Small intestine (tissue), 7 donors: ENCODE measurements around the gene PSMB10. TPM values are rescaled to one million over a fixed set of nuclear protein-coding genes. Genes with fewer than 3 reads are reported as not detected.
"Not testable (repeated sequence)": the region's sequence is repeated elsewhere in the genome, so short reads cannot be mapped to it uniquely, and the experiment has no call there.

ENCODE experiments used
- DNase-seq, 2 donors: peaks; one replicate each; pipeline versions ENCODE4 v3.0.0 to v3.0.0-alpha.2; 2013
- FAIRE-seq: peaks from 2 replicates; lab custom pipeline; 2012; peaks lifted over from hg19 to GRCh38; lab: Jason Lieb, UNC
- H3K27ac ChIP-seq, 3 donors: one replicate each; pipeline ENCODE4 v1.5.1; 2013; ENCODE audit warnings: low read length in 2 of 3, mild to moderate bottlenecking in 2 of 3, control low read depth in 1 of 3, inconsistent platforms in 1 of 3, low read depth in 1 of 3, moderate library complexity in 1 of 3
- H3K27me3 ChIP-seq, 3 donors: one replicate each; pipeline ENCODE4 v1.6.1; 2013; ENCODE audit warnings: low read length in 3 of 3, inconsistent platforms in 1 of 3; ENCODE audit not compliant: control insufficient read depth in 3 of 3, insufficient read depth in 3 of 3
- H3K36me3 ChIP-seq, 3 donors: one replicate each; pipeline ENCODE4 v1.6.1; 2013; ENCODE audit warnings: low read length in 3 of 3, inconsistent platforms in 1 of 3, low read depth in 1 of 3, mild to moderate bottlenecking in 1 of 3, moderate library complexity in 1 of 3; ENCODE audit not compliant: control insufficient read depth in 3 of 3, insufficient read depth in 2 of 3
- H3K4me1 ChIP-seq, 3 donors: one replicate each; pipeline ENCODE4 v1.6.1; 2013; ENCODE audit warnings: low read length in 2 of 3, inconsistent platforms in 1 of 3, low read depth in 1 of 3, mild to moderate bottlenecking in 1 of 3, moderate library complexity in 1 of 3; ENCODE audit not compliant: control insufficient read depth in 3 of 3, insufficient read depth in 2 of 3
- H3K4me3 ChIP-seq, 3 donors: one replicate each; pipeline ENCODE4 v1.5.1; 2013; ENCODE audit warnings: low read length in 3 of 3, control low read depth in 1 of 3, inconsistent platforms in 1 of 3, low read depth in 1 of 3, mild to moderate bottlenecking in 1 of 3, moderate library complexity in 1 of 3
- H3K9me3 ChIP-seq, 2 donors: one replicate each; pipeline ENCODE4 v1.6.1; 2013; ENCODE audit warnings: low read depth in 1 of 2, low read length in 1 of 2; ENCODE audit not compliant: control insufficient read depth in 2 of 2, insufficient read depth in 1 of 2
- WGBS, 3 donors: extraction: QIAGEN DNeasy Blood & Tissue Kit; methylation state at CpG; one replicate each; pipeline ENCODE4 v1.1.7; 2013; 5-methylcytosine and 5-hydroxymethylcytosine counted together
- polyA plus RNA-seq, 4 donors: library from polyadenylated mRNA; stranded (reverse) in 3 of 4; unstranded in 1 of 4; fragments of 200-250 nt in 3 of 4; fragments of 120-200 nt in 1 of 4; gene quantifications; one replicate each; pipeline versions ENCODE4 v1.2.1 to v1.2.3, GENCODE V29; 2013
- donor health status: healthy with polysubstance abuse.
- donor health status: control.
- donor health status: control.
- donor health status: Bipolar disorder and iron deficiency.
- donor health status: healthy.

PSMB10 gene
- polyA plus RNA-seq, 4 donors = 90.6 to 354 (median 221) TPM

- Histone ChIP-seq H3K4me1 (no peaks in the 10 kb centered on the region), H3K9me3 (no peaks in the 10 kb centered on the region), H3K27me3 (no peaks in the 10 kb centered on the region), H3K36me3 (peaks cover 0 to 87% (median 3%) of the 10 kb centered on the region in 3 donors), H3K4me3 (no peak overlapping the region), H3K27ac (no peak overlapping the region)
- DNase-seq (no peak), FAIRE-seq (no peak)
- WGBS, 3 donors = 79 to 83% (median 80%) methylated on average over 5 of the region's 5 CpGs
Observed at GRCh38 chr16:67922221-67922620, 14.4 kb downstream of the PSMB10 start.

GRCh38 chr16:67919622-67920221 lies 16.9 kb downstream of the PSMB10 start:
- Histone ChIP-seq H3K36me3 (peaks cover 0 to 92% (median 5%) of the 10 kb centered on the region in 3 donors), H3K4me3 (no peak overlapping the region), H3K27ac (no peak overlapping the region), H3K9me3 (no peaks in the 10 kb centered on the region), H3K4me1 (peaks cover 0 to 3% (median 0%) of the 10 kb centered on the region in 3 donors), H3K27me3 (no peaks in the 10 kb centered on the region)
- no peak for DNase-seq
- WGBS, 3 donors = 82 to 91% (median 84%) methylated on average over 6 of the region's 6 CpGs
- no peak for FAIRE-seq

- DNase-seq (no peak), FAIRE-seq (no peak)
Observed at GRCh38 chr16:67917852-67918236, 18.8 kb downstream of the PSMB10 start.

GRCh38 chr16:67917140-67917851 lies 19.4 kb downstream of the PSMB10 start:
- Histone ChIP-seq H3K36me3 (peaks cover 0 to 77% (median 5%) of the 10 kb centered on the region in 3 donors), H3K9me3 (no peaks in the 10 kb centered on the region), H3K4me3 (no peak overlapping the region), H3K27me3 (no peaks in the 10 kb centered on the region), H3K4me1 (peaks cover 0 to 3% (median 0%) of the 10 kb centered on the region in 3 donors), H3K27ac (no peak overlapping the region)
- FAIRE-seq (no peak), DNase-seq (no peak)
- WGBS, 3 donors = 73 to 85% (median 82%) methylated on average over 6 of the region's 6 CpGs

More at GRCh38 chr16:67917852-67918236, 18.8 kb downstream of the PSMB10 start:
- no peak overlapping the region for H3K4me3 ChIP-seq
- H3K4me1 ChIP-seq = peaks cover 0 to 3% (median 0%) of the 10 kb centered on the region in 3 donors
- WGBS, 3 donors = 81 to 89% (median 87%) methylated on average over 4 of the region's 4 CpGs
- no peaks in the 10 kb centered on the region for H3K27me3 ChIP-seq
- H3K9me3 ChIP-seq = no peaks in the 10 kb centered on the region
- H3K36me3 ChIP-seq = peaks cover 0 to 82% (median 5%) of the 10 kb centered on the region in 3 donors
- H3K27ac ChIP-seq = no peak overlapping the region

GRCh38 chr16:67915831-67916723 lies 20.6 kb downstream of the PSMB10 start:
- WGBS, 3 donors = 77 to 80% (median 78%) methylated on average over 7 of the region's 7 CpGs
- no peak overlapping the region for H3K27ac ChIP-seq
- no peak overlapping the region for H3K4me3 ChIP-seq
- H3K4me1 ChIP-seq = peaks cover 0 to 3% (median 0%) of the 10 kb centered on the region in 3 donors
- no peaks in the 10 kb centered on the region for H3K9me3 ChIP-seq
- no peaks in the 10 kb centered on the region for H3K27me3 ChIP-seq
- peaks cover 0 to 75% (median 5%) of the 10 kb centered on the region in 3 donors for H3K36me3 ChIP-seq
- FAIRE-seq (no peak), DNase-seq (peak; percentile 31 to 78)

GRCh38 chr16:67915496-67915769 lies 21.2 kb downstream of the PSMB10 start:
- H3K4me1 ChIP-seq, H3K9me3 ChIP-seq, H3K4me3 ChIP-seq, FAIRE-seq, DNase-seq, H3K27ac ChIP-seq, H3K27me3 ChIP-seq: not testable (repeated sequence)
- H3K36me3 ChIP-seq = peaks cover 0 to 76% (median 5%) of the 10 kb centered on the region in 3 donors
- 88 to 100% methylated on average over 1 to 2 of the region's 2 CpGs; no CpG with 5 or more reads in 1 of the 3 donors for WGBS, 3 donors

GRCh38 chr16:67914758-67915495 lies 21.7 kb downstream of the PSMB10 start:
- no peaks in the 10 kb centered on the region for H3K27me3 ChIP-seq
- H3K4me3 ChIP-seq = no peak overlapping the region
- WGBS, 3 donors = 79 to 82% (median 82%) methylated on average over 7 of the region's 7 CpGs
- no peaks in the 10 kb centered on the region for H3K9me3 ChIP-seq
- H3K36me3 ChIP-seq = peaks cover 0 to 77% (median 5%) of the 10 kb centered on the region in 3 donors
- H3K27ac ChIP-seq = no peak overlapping the region
- no peak for DNase-seq
- no peak for FAIRE-seq
- peaks cover 0 to 3% (median 0%) of the 10 kb centered on the region in 3 donors for H3K4me1 ChIP-seq

GRCh38 chr16:67910158-67910557 lies 26.5 kb downstream of the PSMB10 start:
- FAIRE-seq (no peak), DNase-seq (no peak)
- no peaks in the 10 kb centered on the region for H3K4me1 ChIP-seq
- 47 to 82% (median 74%) methylated on average over 2 of the region's 2 CpGs for WGBS, 3 donors
- H3K27ac ChIP-seq = no peak overlapping the region
- H3K9me3 ChIP-seq = no peaks in the 10 kb centered on the region
- peaks cover 3 to 52% (median 7%) of the 10 kb centered on the region in 3 donors for H3K36me3 ChIP-seq
- no peaks in the 10 kb centered on the region for H3K27me3 ChIP-seq
- no peak overlapping the region for H3K4me3 ChIP-seq
